DMS79 treated with DMSO at 0.1 percent for 48 hours (cell line): ENCODE measurements around the gene ADAMTS12.
"Not testable (repeated sequence)": the region's sequence is repeated elsewhere in the genome, so short reads cannot be mapped to it uniquely, and the experiment has no call there.

Source experiments
- DNase-seq: peaks from one replicate; lab custom pipeline; 2025; lab: John Stamatoyannopoulos, UW

The ADAMTS12 gene

GRCh38 chr5:33583332-33583731, 308.5 kb downstream of the ADAMTS12 start:
- DNase-seq = no peak

GRCh38 chr5:33582417-33582816, 309.4 kb downstream of the ADAMTS12 start:
- no peak for DNase-seq

- DNase-seq = no peak
Measured at GRCh38 chr5:33579789-33580188, 312.0 kb downstream of the ADAMTS12 start.

- DNase-seq = no peak
Measured at GRCh38 chr5:33579152-33579551, 312.6 kb downstream of the ADAMTS12 start.

- no peak for DNase-seq
Measured at GRCh38 chr5:33576726-33577590, 314.8 kb downstream of the ADAMTS12 start.

GRCh38 chr5:33565324-33565723, 326.5 kb downstream of the ADAMTS12 start:
- DNase-seq = no peak

GRCh38 chr5:33563983-33564908, 327.5 kb downstream of the ADAMTS12 start:
- DNase-seq = no peak

- DNase-seq = no peak
Measured at GRCh38 chr5:33563530-33563929, 328.3 kb downstream of the ADAMTS12 start.

- no peak for DNase-seq
Measured at GRCh38 chr5:33558489-33558888, 333.3 kb downstream of the ADAMTS12 start.

- DNase-seq = no peak
Measured at GRCh38 chr5:33557605-33558004, 334.2 kb downstream of the ADAMTS12 start.

- no peak for DNase-seq
Measured at GRCh38 chr5:33556330-33557328, 335.2 kb downstream of the ADAMTS12 start.

- DNase-seq = no peak
Measured at GRCh38 chr5:33549982-33550567, 341.7 kb downstream of the ADAMTS12 start.

GRCh38 chr5:33539790-33540189, 352.0 kb downstream of the ADAMTS12 start:
- DNase-seq = not testable (repeated sequence)

GRCh38 chr5:33539212-33539611, 352.6 kb downstream of the ADAMTS12 start:
- no peak for DNase-seq

- no peak for DNase-seq
Measured at GRCh38 chr5:33538201-33538600, 353.6 kb downstream of the ADAMTS12 start.

- DNase-seq = no peak
Measured at GRCh38 chr5:33537240-33537639, 354.6 kb downstream of the ADAMTS12 start.

GRCh38 chr5:33536802-33537201, 355.0 kb downstream of the ADAMTS12 start:
- no peak for DNase-seq

GRCh38 chr5:33531824-33532223, 360.0 kb downstream of the ADAMTS12 start:
- no peak for DNase-seq

- no peak for DNase-seq
Measured at GRCh38 chr5:33531037-33531298, 360.8 kb downstream of the ADAMTS12 start.

GRCh38 chr5:33530183-33531036, 361.4 kb downstream of the ADAMTS12 start:
- DNase-seq = no peak

GRCh38 chr5:33527696-33528095, 364.1 kb downstream of the ADAMTS12 start:
- DNase-seq = no peak
